RWPE1 (cell line): Measurements from ENCODE around the gene MT1E.

Source experiments
- CTCF ChIA-PET: fragments of 350-600 bp; sonication (Branson Sonifier 250); formaldehyde crosslinking; extraction: SDS; loops from one replicate; lab custom pipeline; 2021; lab: Yijun Ruan, JAX
- POLR2A ChIA-PET: fragments of 400-600 bp; formaldehyde crosslinking; extraction: SDS; loops from one replicate; lab custom pipeline; 2020; ENCODE audit warnings: antibody characterized with exemption; ENCODE audit not compliant: low non-redundant PET; lab: Yijun Ruan, JAX
- DNase-seq: peaks from one replicate; pipeline ENCODE4 v3.0.0; 2012; ENCODE audit warnings: low spot score
- H3K27ac ChIP-seq: fragments of 450-650 bp; 2 replicates; pipeline ENCODE4 v1.5.1; 2017
- TF ChIP-seq, protein P1 (sequence below): fragments of 450-650 bp; conservative IDR thresholded peaks from 2 replicates; pipeline ENCODE4 v1.5.1; 2017; ENCODE audit warnings: low read depth, mild to moderate bottlenecking

The MT1E gene

DNA sequence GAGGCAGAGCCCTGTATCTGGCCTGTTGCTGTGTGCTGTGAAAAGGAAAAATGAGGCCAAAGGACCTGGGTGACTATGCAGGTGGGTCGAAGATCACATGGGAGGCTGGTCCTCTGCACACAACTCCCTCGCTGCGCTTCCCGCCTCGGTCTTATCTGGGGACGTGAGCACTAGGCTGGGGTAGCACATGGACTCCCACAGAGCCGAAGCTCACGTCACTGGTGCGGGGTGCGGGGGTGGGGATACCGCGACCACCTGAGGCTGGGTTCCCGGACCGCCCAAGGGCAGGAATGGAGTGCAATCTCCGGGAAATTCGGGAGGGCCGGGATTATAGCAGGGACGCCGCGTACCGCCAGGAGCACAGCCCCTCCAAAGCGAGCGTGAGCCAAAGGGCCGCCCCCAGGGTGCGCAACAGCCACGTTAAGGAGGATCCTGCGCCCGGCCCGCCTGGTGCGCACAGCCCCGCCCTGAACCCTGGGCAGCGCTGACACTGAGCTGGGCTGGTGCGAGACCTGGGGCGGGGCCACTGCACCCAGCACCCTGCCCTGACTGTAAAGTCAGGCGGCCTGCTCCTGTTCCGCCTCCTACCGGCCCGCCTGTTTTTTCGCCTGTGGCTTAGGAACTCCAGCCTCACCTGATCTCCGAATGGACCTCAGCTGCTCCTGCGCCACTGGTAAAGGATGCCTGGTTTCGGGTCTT lies 17.6 kb downstream of the MT1E start:
- TF ChIP-seq, protein P1, sequence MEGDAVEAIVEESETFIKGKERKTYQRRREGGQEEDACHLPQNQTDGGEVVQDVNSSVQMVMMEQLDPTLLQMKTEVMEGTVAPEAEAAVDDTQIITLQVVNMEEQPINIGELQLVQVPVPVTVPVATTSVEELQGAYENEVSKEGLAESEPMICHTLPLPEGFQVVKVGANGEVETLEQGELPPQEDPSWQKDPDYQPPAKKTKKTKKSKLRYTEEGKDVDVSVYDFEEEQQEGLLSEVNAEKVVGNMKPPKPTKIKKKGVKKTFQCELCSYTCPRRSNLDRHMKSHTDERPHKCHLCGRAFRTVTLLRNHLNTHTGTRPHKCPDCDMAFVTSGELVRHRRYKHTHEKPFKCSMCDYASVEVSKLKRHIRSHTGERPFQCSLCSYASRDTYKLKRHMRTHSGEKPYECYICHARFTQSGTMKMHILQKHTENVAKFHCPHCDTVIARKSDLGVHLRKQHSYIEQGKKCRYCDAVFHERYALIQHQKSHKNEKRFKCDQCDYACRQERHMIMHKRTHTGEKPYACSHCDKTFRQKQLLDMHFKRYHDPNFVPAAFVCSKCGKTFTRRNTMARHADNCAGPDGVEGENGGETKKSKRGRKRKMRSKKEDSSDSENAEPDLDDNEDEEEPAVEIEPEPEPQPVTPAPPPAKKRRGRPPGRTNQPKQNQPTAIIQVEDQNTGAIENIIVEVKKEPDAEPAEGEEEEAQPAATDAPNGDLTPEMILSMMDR, result no peak; the same call in 1 of the 2 replicates
- ChIA-PET CTCF (interaction anchor here (0.6 to 0.7 kb wide), 2 partner anchors 18 to 24 kb away, joined by 3 to 6 read pairs; no protein-coding TSS in a partner anchor), POLR2A (no interaction called here)
- H3K27ac ChIP-seq, result peak overlapping the region; percentile 44
- no peak for DNase-seq

DNA sequence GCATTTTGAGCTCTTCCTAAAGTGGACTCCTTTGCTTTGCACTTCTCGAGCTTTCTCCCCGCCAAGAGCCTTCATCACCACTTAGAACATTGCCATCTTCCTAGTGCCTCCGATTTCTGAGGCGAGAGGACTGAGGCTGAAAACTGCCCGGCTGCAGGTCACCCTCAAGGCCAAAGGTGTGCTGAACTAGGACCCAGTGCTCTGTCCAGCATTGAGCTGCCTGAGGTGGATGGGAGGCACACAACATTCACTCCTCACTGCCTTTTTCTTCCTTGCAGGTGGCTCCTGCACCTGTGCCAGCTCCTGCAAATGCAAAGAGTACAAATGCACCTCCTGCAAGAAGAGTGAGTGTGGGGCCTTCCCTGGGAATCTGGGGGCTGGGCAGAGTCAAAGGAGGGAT lies 18.3 kb downstream of the MT1E start:
- CTCF ChIA-PET, result interaction anchor here (0.6 to 0.7 kb wide), 3 partner anchors 19 to 79 kb away, joined by 3 to 6 read pairs (median 4); no protein-coding TSS in a partner anchor
- peak overlapping the region; percentile 44 for H3K27ac ChIP-seq
- DNase-seq, result no peak
- TF ChIP-seq, protein P1, result no peak
- POLR2A ChIA-PET, result no interaction called here

DNA sequence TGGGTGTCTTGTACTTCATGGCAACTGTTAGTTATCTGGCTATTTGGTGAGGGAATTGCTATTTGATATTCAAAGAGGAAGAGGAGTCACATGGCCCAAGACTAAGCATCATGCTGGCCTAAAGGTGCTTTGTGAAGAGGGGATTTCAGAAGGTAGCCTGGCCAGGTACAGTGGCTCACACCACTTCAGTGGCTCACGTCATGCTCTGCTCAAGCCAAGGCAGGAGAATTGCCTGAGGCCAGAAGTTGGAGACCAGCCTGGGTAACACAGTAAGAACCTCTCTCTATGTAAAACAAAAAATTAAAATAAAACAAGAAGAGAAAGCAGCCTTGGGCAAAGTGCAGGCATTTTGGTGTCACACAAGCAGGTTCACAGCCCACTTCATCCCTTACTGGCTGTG lies 19.7 kb downstream of the MT1E start:
- no peak overlapping the region for H3K27ac ChIP-seq
- ChIA-PET CTCF (no interaction called here), POLR2A (no interaction called here)
- no peak for DNase-seq
- TF ChIP-seq, protein P1, result no peak

DNA sequence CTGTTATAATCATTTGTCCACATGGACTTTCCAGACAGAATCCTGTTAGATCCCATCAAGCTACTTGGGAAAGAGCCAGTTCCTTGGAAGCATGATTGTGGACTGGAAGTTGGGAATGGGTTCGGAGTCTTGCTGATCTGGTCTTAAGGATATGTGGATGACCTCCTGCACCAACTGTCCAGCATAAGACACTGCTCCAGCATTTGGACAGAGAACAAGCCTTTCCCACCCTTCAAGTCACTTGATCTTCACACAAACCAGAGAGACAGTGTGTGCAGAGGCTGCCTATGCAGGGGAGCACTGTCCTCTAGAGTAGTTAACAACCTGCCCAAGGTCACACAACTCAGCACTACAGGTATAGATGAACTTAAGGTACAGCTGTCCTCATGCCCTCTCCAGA lies 20.3 kb downstream of the MT1E start:
- ChIA-PET POLR2A (no interaction called here), CTCF (no interaction called here)
- TF ChIP-seq, protein P1, result no peak

DNA sequence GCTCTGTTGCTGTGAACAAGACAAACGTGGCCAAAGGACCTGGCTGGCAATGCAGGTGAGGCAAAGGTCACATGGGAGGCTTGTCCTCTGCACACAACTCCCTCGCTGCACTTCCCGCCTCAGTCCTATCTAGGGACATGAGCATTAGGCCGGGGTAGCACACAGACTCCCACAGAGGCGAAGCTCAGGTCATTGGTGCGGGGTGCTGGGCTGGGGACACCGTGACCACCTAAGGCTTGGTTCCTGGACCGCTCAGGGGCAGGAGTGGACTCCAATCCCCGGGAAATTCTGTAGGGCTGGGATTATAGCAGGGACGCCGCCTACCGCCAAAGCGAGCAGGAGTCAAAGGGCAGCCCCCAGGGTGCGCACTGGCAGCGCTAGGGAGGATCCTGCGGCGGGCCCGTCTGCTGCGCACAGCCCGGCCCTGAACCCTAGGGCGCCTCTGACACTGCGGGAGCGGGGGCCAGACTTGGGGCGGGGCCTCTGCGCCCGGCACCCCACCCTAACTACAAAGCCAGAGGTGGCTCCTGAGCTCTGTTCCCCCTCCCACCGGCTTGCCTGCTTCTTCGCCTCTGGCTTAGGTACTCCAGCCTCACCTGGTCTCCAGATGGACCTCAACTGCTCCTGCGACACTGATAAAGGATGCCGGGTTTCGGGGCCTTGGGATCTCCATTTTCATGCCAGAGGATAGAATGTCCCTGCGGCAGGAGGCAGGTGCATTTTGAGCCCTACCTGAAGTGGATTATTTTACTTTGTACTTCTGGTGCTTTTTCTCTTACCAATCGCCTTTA lies 22.3 kb downstream of the MT1E start:
- POLR2A ChIA-PET, result no interaction called here

More for the DNA sequence above, 20.3 kb downstream of the MT1E start:
- H3K27ac ChIP-seq, result no peak overlapping the region
- DNase-seq, result no peak

DNA sequence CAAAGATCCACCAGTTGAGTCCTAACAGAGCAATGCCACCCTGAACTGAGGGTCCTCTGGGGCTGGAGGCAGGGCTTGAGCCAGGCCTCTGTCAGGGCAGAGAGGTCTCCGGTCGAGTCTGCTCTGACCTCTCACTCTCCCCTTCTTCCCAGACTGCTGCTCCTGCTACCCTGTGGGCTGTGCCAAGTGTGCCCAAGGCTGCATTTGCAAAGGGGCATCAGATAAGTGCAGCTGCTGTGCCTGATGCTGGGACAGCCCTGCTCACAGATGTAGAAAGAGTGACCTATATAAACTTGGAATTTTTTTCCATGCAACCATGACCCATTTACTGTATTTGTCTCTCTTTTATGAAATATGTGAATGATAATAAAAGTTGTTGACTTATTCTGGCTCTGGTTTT lies 23.7 kb downstream of the MT1E start:
- POLR2A ChIA-PET, result no interaction called here
- CTCF ChIA-PET, result no interaction called here
- no peak for DNase-seq
- H3K27ac ChIP-seq, result no peak overlapping the region
- TF ChIP-seq, protein P1, result no peak

More for the DNA sequence above, 22.3 kb downstream of the MT1E start:
- H3K27ac ChIP-seq, result no peak overlapping the region
- TF ChIP-seq, protein P1, result no peak
- DNase-seq, result no peak
- CTCF ChIA-PET, result interaction anchor here (0.6 kb wide), 1 partner anchor 280 kb away, joined by 5 read pairs; no protein-coding TSS in a partner anchor
